PC-3 (cell line): Measurements from ENCODE around the gene PLXNA2. TPM values are rescaled to one million over a fixed set of nuclear protein-coding genes. Genes with fewer than 3 reads are reported as not detected.

ENCODE experiments used
- ATAC-seq: fragments of 200-7000 bp; cut with Tn5 transposase; 2 replicates; pipeline ENCODE4 v1.9.1; 2020; ENCODE audit warnings: mild to moderate bottlenecking, moderate library complexity
- BruUV-seq: library from RNA; stranded (reverse); fragments of 400-500 nt; replicated peaks from 2 replicates; lab custom pipeline; 2021; lab: Mats Ljungman, UMichigan
- CTCF ChIA-PET: fragments of 300-600 bp; sonication (Branson Sonifier 250); formaldehyde crosslinking; loops from one replicate; lab custom pipeline; 2022; ENCODE audit warnings: antibody characterized with exemption; lab: Charles Lee
- POLR2A ChIA-PET: fragments of 300-600 bp; sonication (Branson Sonifier 250); formaldehyde crosslinking; loops from one replicate; lab custom pipeline; 2022; ENCODE audit warnings: antibody characterized with exemption; ENCODE audit not compliant: unreplicated experiment; lab: Charles Lee
- DNase-seq: peaks from one replicate; pipeline ENCODE4 v3.0.0-alpha.2; 2015
- H2AFZ ChIP-seq: fragments of 300-600 bp; sonication (generic); 2 replicates; pipeline ENCODE4 v1.6.0; 2016; ENCODE audit warnings: antibody characterized with exemption, low read length
- H3F3A ChIP-seq: fragments of 300-600 bp; sonication (generic); one replicate; pipeline ENCODE4 v1.6.0; 2017; ENCODE audit warnings: antibody characterized with exemption, low read length, control low read depth, mild to moderate bottlenecking; ENCODE audit not compliant: unreplicated experiment
- H3K27ac ChIP-seq: fragments of 300-600 bp; sonication (generic); 2 replicates; pipeline ENCODE4 v1.5.1; 2016; ENCODE audit warnings: mild to moderate bottlenecking, low read length
- H3K27me3 ChIP-seq: fragments of 300-600 bp; sonication (generic); 2 replicates; pipeline ENCODE4 v1.6.1; 2016; ENCODE audit warnings: low read length, mixed read lengths
- H3K36me3 ChIP-seq: fragments of 300-600 bp; sonication (generic); 2 replicates; pipeline ENCODE4 v1.6.1; 2016; ENCODE audit warnings: low read depth, mixed run types, low read length, mixed read lengths
- H3K4me1 ChIP-seq: fragments of 300-600 bp; sonication (generic); 2 replicates; pipeline ENCODE4 v1.5.1; 2016; ENCODE audit warnings: low read length; ENCODE audit not compliant: insufficient read depth
- H3K4me2 ChIP-seq: fragments of 300-600 bp; sonication (generic); 2 replicates; pipeline ENCODE4 v1.6.0; 2016; ENCODE audit warnings: low read length
- H3K4me3 ChIP-seq: fragments of 300-600 bp; sonication (generic); 2 replicates; pipeline ENCODE4 v1.5.1; 2016; ENCODE audit warnings: mild to moderate bottlenecking, low read length, mixed read lengths
- H3K79me2 ChIP-seq: fragments of 300-600 bp; sonication (generic); 2 replicates; pipeline ENCODE4 v1.6.1; 2017; ENCODE audit warnings: low read length, mixed read lengths
- H3K9ac ChIP-seq: fragments of 300-600 bp; sonication (generic); 2 replicates; pipeline ENCODE4 v1.6.0; 2016; ENCODE audit warnings: mild to moderate bottlenecking, low read length
- H3K9me2 ChIP-seq: fragments of 300-600 bp; sonication (generic); replicated peaks from 2 replicates; pipeline ENCODE4 v1.6.1; 2016; ENCODE audit warnings: mixed run types, low read length, mixed read lengths
- H3K9me3 ChIP-seq: fragments of 300-600 bp; sonication (generic); 2 replicates; pipeline ENCODE4 v1.6.1; 2016; ENCODE audit warnings: low read length, mixed read lengths
- H4K20me1 ChIP-seq: fragments of 300-600 bp; sonication (generic); 2 replicates; pipeline ENCODE4 v1.6.1; 2016; ENCODE audit warnings: low read length, mixed read lengths
- EZH2 ChIP-seq: fragments of 300-600 bp; sonication (generic); IDR thresholded peaks from one replicate; pipeline ENCODE4 v1.6.1; 2017; ENCODE audit warnings: antibody characterized with exemption, mild to moderate bottlenecking, low read length; ENCODE audit not compliant: unreplicated experiment
- EZH2phosphoT487 ChIP-seq: fragments of 300-600 bp; sonication (generic); IDR thresholded peaks from 2 replicates; pipeline ENCODE4 v1.6.1; 2018; ENCODE audit warnings: mild to moderate bottlenecking, antibody characterized with exemption, low read length, borderline replicate concordance
- intact Hi-C: fragments of 100-400 bp; cut with micrococcal nuclease; formaldehyde crosslinking; loops from 2 replicates; pipeline ENCODE4 v1.9.0; 2023
- total RNA-seq: library from RNA; depleted of rRNA; stranded (reverse); fragments of >200 nt; gene quantifications from 2 replicates; pipeline ENCODE4 v1.2.3, GENCODE V29; 2014
- TF ChIP-seq, protein P1 (sequence below): fragments of 300-600 bp; sonication (generic); conservative IDR thresholded peaks from 2 replicates; pipeline ENCODE4 v1.5.1; 2017; ENCODE audit warnings: antibody characterized with exemption, low read depth, mild to moderate bottlenecking, low read length

Gene PLXNA2
- total RNA-seq, 1 experiment from 2014 or later = 16.2 TPM

DNA sequence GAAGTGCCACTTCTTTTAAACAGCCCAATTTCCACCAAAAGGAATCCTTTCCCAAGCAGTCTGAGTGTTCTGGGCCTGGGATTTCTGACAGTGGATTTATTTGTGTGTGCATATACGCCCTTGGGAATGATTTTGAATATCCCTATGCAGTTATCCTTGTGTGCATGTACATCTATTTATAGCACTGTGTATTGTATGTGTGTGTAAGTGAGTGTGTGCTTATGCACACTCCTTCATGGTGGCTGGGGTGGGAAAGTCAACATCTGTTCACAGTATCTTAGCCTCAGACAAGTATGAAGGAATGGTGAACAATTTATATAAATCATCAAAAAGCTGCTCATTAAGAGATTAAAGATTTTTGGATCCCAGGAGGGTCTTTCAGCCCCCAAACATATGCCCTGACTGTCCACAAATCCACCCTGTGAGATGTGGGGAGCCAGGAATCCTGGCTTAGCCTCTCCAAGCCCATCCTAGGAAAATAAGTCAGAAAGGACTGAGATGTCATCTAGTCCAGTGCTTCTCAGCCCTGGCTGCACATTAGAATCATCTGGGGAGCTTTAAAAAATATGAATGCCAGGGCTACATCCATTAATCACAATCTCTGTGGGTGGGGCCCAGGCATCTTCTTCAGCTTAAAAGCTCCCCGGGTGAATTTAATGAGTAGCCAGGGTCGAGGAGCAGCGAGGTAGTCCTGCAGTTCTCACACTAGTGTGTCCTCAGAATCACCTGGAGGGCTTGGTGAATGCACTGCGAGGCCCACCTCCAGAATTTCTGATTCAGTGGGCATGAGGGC, 101.4 kb downstream of the PLXNA2 start:
- no TSS peak for BruUV-seq
- CTCF ChIA-PET = no interaction called here

DNA sequence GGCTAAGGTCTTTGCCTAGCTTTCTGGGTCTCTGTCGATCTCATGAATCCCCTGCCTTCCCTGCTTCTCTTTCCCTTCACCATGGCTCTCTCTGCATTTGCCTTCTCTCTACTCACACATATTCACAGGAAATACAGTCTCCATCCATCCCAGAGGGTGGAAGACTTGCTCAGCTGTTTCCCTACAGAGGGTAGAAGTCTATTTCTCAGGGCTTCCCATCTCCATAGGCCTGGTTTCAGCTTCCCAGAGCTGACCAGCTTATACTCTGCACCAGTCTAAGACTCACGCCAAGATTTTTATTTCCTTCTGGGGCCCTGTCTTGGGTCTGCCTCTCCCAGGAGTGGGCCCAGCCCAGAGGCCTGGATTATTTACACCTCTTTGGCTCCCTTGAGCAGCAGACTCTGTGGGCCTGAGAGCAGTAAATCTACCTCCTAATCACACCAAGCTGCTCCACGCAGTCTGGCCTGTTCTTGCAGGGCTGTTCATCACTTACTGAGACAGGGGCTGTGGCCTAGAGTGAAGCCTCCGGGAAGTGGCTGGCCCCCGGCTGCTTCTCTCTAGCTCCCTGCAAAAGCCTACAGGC, 102.5 kb downstream of the PLXNA2 start:
- Histone ChIP-seq H3K9me2 (no peaks in the 10 kb centered on the region), H2AFZ (no peak overlapping the region), H4K20me1 (no peaks in the 10 kb centered on the region), H3K4me1 (no peaks in the 10 kb centered on the region), H3K27ac (no peak overlapping the region), H3K9me3 (no peaks in the 10 kb centered on the region), H3K79me2 (no peaks in the 10 kb centered on the region), H3K4me3 (no peak overlapping the region), H3K36me3 (no peaks in the 10 kb centered on the region), H3F3A (no peaks in the 10 kb centered on the region), H3K9ac (no peak overlapping the region), H3K4me2 (no peak overlapping the region), H3K27me3 (no peaks in the 10 kb centered on the region)
- BruUV-seq = no TSS peak
- ChIA-PET CTCF (interaction anchor here (0.5 kb wide), 1 partner anchor 97 kb away, joined by 3 read pairs; no protein-coding TSS in a partner anchor), POLR2A (no interaction called here)
- intact Hi-C loops = no loop called here
- DNase-seq = no peak
- TF ChIP-seq EZH2 (no peak), EZH2phosphoT487 (no peak)
- TF ChIP-seq, protein P1, sequence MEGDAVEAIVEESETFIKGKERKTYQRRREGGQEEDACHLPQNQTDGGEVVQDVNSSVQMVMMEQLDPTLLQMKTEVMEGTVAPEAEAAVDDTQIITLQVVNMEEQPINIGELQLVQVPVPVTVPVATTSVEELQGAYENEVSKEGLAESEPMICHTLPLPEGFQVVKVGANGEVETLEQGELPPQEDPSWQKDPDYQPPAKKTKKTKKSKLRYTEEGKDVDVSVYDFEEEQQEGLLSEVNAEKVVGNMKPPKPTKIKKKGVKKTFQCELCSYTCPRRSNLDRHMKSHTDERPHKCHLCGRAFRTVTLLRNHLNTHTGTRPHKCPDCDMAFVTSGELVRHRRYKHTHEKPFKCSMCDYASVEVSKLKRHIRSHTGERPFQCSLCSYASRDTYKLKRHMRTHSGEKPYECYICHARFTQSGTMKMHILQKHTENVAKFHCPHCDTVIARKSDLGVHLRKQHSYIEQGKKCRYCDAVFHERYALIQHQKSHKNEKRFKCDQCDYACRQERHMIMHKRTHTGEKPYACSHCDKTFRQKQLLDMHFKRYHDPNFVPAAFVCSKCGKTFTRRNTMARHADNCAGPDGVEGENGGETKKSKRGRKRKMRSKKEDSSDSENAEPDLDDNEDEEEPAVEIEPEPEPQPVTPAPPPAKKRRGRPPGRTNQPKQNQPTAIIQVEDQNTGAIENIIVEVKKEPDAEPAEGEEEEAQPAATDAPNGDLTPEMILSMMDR = no peak
- no peak for ATAC-seq

More for the DNA sequence above, 101.4 kb downstream of the PLXNA2 start:
- Histone ChIP-seq H3K36me3 (no peaks in the 10 kb centered on the region), H3F3A (no peaks in the 10 kb centered on the region), H3K79me2 (no peaks in the 10 kb centered on the region), H4K20me1 (no peaks in the 10 kb centered on the region), H3K27me3 (no peaks in the 10 kb centered on the region), H3K4me3 (no peak overlapping the region), H3K9me2 (no peaks in the 10 kb centered on the region), H3K4me1 (no peaks in the 10 kb centered on the region), H3K9me3 (no peaks in the 10 kb centered on the region), H3K4me2 (no peak overlapping the region), H3K27ac (no peak overlapping the region), H3K9ac (no peak overlapping the region), H2AFZ (no peak overlapping the region)
- no peak for ATAC-seq
- TF ChIP-seq EZH2 (no peak), EZH2phosphoT487 (no peak)
- TF ChIP-seq, protein P1 = no peak
- POLR2A ChIA-PET = no interaction called here
- intact Hi-C loops = no loop called here
- no peak for DNase-seq
